NCI-H1105 treated with DMSO at 0.1 percent for 48 hours (cell line): ENCODE data around the gene DAPK1.

Source experiments
- DNase-seq: peaks from one replicate; lab custom pipeline; 2025; lab: John Stamatoyannopoulos, UW

Gene DAPK1

GRCh38 chr9:87594194-87594593, 96.5 kb downstream of the DAPK1 start:
- DNase-seq = no peak

DNA sequence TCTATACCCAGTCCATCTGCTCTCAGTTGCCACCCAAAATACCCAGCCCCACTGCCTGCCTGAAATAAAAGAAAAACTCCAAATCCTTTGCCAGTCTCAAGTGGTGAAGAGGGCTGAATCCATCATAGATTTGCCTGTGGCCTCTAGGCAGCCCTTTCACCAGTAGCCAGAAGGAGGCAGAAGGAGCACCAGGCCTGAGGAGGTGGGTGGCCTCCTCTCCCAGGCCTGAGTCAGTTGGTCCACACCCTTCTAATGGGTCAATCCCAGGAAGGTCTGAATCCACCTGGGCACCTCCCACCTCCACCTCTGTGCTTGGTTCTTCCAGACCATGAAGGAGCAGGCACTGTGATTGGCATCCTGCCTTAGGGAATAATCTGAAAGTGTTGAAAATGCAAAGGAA, 97.0 kb downstream of the DAPK1 start:
- no peak for DNase-seq

- DNase-seq = no peak
Measured at GRCh38 chr9:87595610-87596009, 97.9 kb downstream of the DAPK1 start.

DNA sequence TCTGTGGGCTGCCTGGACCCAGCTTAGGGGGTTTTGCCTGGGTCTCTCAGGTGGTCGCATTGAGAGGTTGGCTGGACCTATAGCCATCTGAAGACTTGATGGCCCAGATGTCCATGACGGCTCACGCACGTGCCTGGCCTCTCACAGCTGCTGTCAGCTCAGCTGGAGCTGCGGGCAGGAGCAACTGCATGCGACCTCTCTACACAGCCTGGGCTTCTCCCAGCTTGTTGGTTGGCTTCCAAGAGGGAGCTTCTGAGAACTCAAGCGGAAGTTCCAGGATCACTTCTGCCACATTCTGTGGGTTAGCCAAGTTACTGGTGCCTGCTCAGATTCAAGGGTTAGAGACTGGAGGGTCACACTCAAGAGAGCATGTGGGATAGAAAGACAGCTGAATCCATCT, 99.2 kb downstream of the DAPK1 start:
- no peak for DNase-seq

DNA sequence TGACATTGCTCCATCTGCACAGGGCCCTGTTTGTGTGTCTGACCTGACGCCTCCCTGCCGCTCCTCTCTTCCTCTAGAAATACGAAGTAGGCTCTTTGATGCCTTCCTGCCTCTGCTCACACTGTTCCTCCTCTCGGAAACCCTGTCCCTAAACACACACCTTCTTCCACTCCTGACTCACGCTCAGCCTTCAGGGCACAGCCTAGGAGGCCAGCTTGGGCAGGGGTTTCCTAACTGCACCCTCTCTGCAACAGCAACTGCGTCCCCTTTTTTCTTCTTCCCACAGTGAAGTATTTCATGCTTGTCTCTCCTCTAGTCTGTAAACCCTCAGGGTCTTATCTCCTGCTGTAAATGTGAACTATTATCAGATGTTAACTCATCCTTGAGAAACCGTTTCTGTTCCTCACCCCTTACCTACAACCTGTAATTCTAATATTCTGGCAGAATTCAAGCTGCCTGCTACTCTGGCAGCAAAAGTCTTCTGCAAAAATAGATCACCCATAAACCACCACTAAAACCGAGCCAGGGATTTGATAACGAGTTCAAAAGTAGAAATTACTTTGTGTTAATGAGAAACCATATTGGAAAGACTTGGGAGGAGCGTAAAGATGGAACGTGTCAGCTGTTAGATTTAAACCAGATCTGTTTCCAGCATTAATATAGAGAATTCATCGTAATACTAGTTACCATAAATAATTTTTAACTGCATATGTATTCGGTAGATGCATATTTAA, 100.2 kb downstream of the DAPK1 start:
- DNase-seq = no peak

DNA sequence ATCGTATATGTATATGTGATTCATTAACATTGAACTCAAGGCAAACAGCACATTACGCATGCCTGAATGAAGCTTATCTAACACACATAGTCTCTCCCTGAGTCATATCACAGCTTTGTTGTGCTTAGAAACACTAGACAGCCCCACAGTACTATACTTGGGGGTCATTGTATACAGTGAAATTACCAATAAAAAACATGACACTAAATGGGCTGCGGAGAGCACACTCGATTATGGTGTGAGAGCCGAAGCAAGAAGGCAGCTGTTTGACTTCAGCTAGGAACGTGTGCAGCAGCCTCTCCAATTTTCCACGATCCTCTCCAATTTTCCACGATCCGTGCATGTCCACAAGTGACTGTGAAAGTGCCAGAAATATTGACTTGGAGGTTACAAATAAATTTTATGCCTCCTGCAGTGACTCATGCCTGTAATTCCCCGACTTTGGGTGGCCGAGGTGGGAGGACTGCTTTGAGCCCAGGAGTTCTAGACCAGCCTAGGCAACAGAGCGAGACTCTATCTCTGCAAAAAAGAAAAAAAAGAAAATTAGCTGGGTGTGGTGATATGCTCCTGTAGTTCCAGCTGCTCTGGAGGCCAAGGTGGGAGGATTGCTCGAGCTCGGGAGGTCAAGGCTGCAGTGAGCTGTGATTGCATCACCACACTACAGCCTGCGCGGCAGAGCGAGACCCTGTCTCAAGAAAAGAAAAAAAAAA, 102.4 kb downstream of the DAPK1 start:
- no peak for DNase-seq

- DNase-seq = no peak
Measured at GRCh38 chr9:87601176-87601575, 103.5 kb downstream of the DAPK1 start.

DNA sequence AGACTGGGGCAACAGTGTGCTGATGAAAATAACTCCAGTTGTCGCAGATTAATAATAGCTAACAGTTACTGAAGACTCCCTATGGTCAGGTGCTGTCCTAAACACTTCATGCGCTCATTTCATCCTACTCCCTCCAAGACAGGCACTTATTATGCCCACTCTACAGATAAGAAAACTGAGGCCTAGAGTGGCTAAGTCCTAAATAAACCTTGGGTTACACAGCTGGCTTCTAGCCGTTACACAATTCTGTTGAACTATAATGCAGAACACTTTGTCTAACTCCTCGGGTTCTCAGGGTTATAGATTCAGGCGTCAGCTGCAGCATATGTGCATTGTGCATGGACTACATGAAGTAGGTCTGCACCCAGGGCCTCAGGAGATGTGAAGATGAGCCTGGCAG, 103.9 kb downstream of the DAPK1 start:
- DNase-seq = no peak

GRCh38 chr9:87602933-87603643, 105.4 kb downstream of the DAPK1 start:
- no peak for DNase-seq

DNA sequence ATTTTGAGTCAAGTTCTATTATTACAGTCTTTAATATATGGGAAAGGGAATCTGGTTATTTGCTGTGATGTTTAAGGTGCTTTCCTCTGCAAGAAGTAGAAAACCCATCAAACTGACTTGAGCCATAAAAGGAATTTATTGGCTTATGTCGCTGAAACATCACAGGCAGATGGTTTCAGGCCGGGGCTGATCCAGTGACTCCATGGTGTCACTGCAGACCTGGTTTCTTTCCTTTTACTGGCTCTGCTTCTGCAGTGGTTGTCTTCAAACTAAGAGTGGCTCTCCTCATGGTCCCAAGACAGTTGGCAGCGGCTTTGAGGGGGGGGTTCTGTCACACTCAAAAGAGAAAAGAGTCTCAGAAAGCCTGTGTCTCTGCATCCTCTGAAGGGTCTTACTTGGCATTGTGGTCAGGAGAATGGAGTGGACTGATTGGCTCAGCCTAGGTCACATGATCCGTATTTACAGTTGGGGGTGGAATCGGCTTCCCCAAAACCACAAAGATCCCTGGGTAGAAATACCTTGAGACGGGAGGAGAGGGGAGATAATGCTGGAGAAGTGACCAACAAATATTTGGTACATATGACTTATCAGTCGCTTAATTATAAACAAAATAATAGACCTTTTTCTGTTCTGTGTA, 106.3 kb downstream of the DAPK1 start:
- no peak for DNase-seq

DNA sequence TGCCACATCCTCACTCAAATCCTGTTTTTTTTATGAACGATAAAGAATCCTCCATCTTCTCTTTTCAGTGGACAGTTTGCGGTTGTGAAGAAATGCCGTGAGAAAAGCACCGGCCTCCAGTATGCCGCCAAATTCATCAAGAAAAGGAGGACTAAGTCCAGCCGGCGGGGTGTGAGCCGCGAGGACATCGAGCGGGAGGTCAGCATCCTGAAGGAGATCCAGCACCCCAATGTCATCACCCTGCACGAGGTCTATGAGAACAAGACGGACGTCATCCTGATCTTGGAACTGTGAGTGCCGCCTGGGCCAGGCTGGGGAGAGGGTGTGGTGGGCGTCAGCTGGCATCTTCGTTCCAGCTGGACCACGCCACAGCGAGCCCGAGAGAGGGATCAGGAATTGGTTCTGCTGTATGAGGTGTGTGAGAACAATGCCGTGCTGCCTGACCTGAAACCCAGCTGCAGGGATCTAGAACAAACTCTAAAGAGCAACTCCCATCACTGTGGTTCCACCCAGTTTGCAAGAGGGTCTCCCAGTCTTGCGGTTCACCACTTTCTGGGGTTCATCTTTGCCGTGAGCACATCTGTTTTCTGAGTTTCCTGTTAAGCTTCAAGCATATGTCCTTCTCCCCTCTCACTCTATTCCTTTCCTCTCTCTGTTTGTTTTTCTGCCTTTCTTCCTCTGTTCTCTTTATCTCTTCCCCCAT, 107.4 kb downstream of the DAPK1 start:
- DNase-seq = no peak

DNA sequence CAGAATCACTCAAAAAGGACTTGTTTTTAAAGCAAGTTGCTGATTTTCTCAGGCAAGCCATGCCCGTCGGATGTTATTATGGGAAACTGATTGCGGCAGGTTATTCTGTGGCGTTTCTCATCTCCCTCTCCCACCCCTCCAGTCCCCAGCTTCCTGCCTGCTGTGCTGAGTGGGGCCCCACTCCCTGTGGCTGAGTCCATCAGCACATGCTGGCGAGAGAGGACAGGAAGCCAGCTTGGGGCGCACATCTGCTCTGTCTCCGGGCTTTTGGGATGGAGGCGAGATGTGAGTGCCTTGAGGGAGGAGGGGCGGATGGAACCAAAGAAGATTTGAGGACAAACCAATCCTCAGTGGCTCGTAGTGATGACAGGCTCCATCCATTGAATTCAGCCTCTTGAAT, 108.0 kb downstream of the DAPK1 start:
- DNase-seq = no peak

DNA sequence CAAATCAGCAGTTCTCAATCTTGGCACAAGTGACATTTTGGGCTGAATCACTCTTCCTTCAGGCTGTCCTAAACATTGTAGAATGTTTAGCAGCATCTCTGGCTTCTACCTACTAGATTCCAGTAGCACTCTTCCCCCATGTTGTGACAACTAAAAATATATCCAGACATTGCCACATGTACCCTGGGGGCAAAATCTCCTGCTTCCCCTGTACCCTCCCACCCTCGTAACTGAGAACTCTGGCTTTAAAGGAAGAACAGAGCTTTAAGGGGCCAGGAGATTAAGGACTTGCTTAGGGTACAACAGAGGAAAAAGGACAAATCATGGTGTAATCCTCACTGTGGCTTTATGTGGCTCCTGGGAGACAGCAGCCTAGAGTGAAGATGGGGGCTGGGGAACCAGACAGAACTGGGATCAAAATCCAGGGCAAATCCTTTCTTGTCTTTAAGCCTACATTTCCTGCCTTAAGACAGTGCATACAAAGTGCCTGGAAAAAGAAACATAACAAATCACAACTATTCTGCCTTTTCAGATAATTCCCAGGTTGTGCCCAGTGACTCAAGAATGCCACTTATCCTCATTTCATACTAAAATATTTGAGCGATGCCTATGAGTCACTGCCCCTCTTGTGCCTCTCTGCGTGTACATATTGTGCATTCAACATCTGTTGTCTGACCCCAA, 109.3 kb downstream of the DAPK1 start:
- no peak for DNase-seq

GRCh38 chr9:87607859-87608258, 110.2 kb downstream of the DAPK1 start:
- DNase-seq = no peak

DNA sequence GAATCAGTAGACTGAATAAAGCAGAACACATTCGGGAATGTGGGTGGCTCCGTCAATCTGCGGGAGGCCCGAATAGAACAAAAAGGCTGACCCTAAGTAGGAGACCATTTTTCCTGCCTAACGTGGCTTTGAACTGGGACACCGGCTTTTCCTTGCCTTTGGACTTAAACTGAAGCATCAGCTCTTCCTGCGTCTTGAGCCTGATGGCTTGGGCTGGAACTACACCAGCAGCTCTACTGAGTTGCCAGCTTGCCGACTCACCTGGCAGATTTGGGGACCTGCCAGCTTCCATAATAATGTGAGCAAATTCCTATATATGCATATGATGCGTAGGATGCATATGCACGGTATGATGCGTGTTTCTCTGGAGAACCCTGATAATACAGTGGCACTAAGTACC, 111.3 kb downstream of the DAPK1 start:
- DNase-seq = no peak

DNA sequence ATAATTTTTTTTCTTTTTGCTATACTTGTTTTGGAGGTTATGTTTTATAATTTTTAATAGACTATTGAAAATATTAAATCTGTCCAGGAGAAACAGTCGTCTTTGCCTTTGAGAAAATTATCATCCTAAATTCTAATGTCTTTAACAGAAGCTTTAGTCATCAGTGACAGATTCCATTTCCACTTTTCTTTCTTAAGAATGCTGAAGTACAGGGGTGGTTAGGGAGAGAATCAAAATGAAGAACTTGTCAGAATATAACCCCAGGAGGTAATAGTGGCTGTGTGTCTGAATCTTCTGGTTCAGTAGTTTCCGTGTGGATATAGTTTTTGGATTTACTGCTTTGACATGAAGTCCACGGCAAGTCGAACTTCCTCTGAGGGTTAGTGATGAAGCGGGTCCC, 111.8 kb downstream of the DAPK1 start:
- DNase-seq = no peak

DNA sequence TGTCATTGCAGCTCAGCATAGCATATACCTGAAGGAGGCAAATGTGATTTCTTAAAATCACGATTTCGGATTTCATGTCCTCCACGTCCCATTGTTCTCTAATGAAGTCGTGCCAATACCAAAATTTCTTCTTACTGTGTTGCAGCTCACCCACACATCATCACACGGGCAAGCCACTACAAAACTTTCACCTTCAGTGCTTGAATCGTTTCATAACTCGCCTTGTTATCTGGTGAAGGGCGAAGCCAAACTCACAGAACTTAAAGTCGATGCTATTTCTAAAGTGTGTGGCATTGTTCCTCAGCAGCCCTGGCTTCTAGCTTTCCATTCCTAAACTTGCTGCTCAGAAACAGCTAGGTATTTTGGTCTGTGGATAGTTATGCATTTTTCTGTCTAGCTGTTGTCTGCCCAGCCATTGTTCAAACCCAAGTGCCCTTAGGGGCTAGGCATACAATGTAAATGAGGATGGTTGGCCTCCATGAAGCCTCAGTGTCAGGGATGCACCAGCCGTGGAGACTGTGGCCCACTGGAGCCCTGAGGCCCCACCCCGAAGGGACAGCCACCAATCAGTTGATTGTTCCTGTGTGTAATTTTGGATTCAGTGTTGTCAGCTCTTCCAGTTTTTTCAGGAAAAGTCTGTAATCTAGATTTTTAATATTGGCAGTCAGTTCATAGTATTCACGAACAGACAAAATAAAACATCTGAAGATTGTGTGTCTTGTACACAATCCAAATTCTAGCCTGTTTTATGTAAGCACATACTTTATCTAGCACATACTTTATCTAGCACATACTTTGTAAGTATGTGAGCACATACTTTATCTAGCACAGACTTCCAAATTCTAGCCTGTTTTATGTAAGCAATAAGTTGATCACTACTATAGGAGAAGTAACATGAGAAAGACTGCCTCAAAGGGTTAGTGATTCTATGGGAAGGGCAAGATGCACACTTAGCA, 112.8 kb downstream of the DAPK1 start:
- DNase-seq = no peak

GRCh38 chr9:87611776-87612175, 114.1 kb downstream of the DAPK1 start:
- no peak for DNase-seq

GRCh38 chr9:87612536-87612935, 114.9 kb downstream of the DAPK1 start:
- no peak for DNase-seq
